A549 treated with CpdA at 1 μM for 4 hours (cell line): ENCODE results near the gene PDE6A. TPM values are rescaled to one million over a fixed set of nuclear protein-coding genes. Genes with fewer than 3 reads are reported as not detected.

Experiments
- total RNA-seq: library from RNA; stranded (reverse); fragments of 200-300 nt; extraction: Qiagen RNA extraction; gene quantifications from 5 replicates; pipeline ENCODE4 v1.2.3, GENCODE V29; 2022; ENCODE audit warnings: low read depth

The PDE6A gene
- total RNA-seq, result 0.08 to 0.26 TPM (median 0.12 TPM) in 5 replicates

GRCh38 chr5:149944666-149945065 is at the start of gene PDE6A:
TSS of gene PDE6A (minus strand) at chr5:149944793. CDS start at chr5:149944673, 120 bp downstream.

DNA sequence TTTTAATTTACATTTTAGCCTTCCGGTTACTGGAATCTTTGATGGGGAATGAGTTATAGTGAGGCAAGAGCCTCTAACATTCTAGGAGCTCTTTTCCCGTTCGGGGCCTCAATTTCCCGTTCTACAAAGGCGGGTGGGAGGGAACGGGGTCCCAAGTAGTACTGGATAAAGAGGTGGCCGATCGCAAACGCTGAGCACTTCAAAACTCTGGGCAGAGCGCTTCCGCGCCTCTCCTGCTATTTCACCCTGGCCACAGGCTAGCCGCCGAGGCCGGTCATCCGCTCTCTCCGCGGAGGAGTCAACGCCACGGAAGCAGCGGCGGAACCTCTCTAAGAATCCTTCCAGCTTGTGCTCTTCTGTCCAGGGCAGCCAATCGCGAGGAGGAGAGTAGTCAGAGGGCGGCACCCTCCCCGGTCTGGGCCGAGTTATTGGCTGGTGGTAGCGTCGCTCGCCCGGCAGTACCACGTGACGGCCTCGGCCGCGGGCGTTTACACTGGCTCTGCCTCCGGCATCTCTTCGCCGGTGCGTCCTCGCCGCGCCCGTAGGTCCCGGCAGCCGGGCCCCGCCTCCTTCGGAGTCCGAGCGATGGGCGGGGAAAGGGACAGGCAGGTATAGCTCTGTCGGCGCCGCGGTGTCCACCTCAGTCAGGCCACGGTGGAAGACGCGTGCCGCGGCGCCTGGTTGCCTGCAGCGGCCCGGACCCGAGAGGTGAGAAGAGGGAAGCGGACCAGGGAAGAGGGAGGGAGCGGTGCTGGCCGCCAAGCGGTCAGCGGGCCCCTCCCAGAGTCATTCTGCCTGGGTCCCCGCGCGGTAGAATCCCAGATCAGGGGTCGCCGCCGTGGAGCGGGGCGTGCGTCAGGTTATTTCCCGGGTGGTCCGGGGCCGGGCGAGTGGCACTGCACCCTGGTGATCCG is 15.9 kb upstream of the PDE6A start, which contains the start of gene SLC26A2:
SLC26A2 (plus strand) TSS at position 487 of the 914 bp plus-strand sequence. CDS start 16,895 bp downstream, outside the sequence.

Other genes with a start within 250 kb of the PDE6A start
- gene PPARGC1B, start 214.5 kb downstream of the PDE6A start, total RNA-seq, result 2.0 to 3.4 TPM (median 2.3 TPM) in 5 replicates
- 20.2 to 27.5 TPM (median 25.6 TPM) in 5 replicates for gene SLC26A2, start 16.0 kb upstream of the PDE6A start, total RNA-seq
- gene TIGD6, start 55.9 kb upstream of the PDE6A start, total RNA-seq, result 4.3 to 5.9 TPM (median 5.0 TPM) in 5 replicates
- gene HMGXB3, start 55.9 kb upstream of the PDE6A start, total RNA-seq, result 28.5 to 31.2 TPM (median 30.2 TPM) in 5 replicates
- 0.07 to 0.23 TPM (median 0.15 TPM) in 4 of 5 replicates, not detected in the other for gene CSF1R, start 141.8 kb upstream of the PDE6A start, total RNA-seq
- gene PDGFRB, start 211.1 kb upstream of the PDE6A start, total RNA-seq, result 0.08 to 0.34 TPM (median 0.18 TPM) in 5 replicates
- not detected in 5 replicates for gene CDX1, start 222.0 kb upstream of the PDE6A start, total RNA-seq
- gene SLC6A7, start 245.3 kb upstream of the PDE6A start, total RNA-seq, result 0.01 to 0.07 TPM in 2 of 5 replicates, not detected in the others